Progenitor cell of endocrine pancreas (in vitro differentiated cells): ENCODE data around the gene ZG16B. TPM values are rescaled to one million over a fixed set of nuclear protein-coding genes. Genes with fewer than 3 reads are reported as not detected.

ENCODE experiments used
- DNase-seq: peaks from one replicate; pipeline ENCODE4 v3.0.0; 2021; ENCODE audit warnings: low spot score; ENCODE audit not compliant: unreplicated experiment
- H3K27ac Mint-ChIP-seq: 2 replicates; pipeline ENCODE4 v1.8.0; 2021; ENCODE audit warnings: mild to moderate bottlenecking, moderate library complexity, mixed read lengths
- H3K27me3 Mint-ChIP-seq: 2 replicates; pipeline ENCODE4 v1.8.0; 2021; ENCODE audit warnings: mixed read lengths
- H3K36me3 Mint-ChIP-seq: 2 replicates; pipeline ENCODE4 v1.8.0; 2022; ENCODE audit warnings: mixed read lengths; ENCODE audit not compliant: insufficient read depth
- H3K4me1 Mint-ChIP-seq: 2 replicates; pipeline ENCODE4 v1.8.0; 2021; ENCODE audit warnings: low read depth, mixed read lengths
- H3K4me3 Mint-ChIP-seq: 2 replicates; pipeline ENCODE4 v1.8.0; 2021; ENCODE audit warnings: low read depth, mild to moderate bottlenecking, moderate library complexity, mixed read lengths
- H3K9me3 Mint-ChIP-seq: 2 replicates; pipeline ENCODE4 v1.8.0; 2021; ENCODE audit warnings: low read depth, mixed read lengths
- CTCF ChIP-seq: fragments of 200-600 bp; sonication (generic); IDR thresholded peaks from one replicate; pipeline ENCODE4 v1.5.0; 2021; ENCODE audit warnings: antibody characterized with exemption, mild to moderate bottlenecking; ENCODE audit not compliant: unreplicated experiment
- total RNA-seq: library from RNA; stranded (reverse); gene quantifications from 2 replicates; pipeline ENCODE4 v1.2.1, GENCODE V29; 2021

ZG16B gene
- total RNA-seq, 1 donor from 2014 or later: not detected

DNA sequence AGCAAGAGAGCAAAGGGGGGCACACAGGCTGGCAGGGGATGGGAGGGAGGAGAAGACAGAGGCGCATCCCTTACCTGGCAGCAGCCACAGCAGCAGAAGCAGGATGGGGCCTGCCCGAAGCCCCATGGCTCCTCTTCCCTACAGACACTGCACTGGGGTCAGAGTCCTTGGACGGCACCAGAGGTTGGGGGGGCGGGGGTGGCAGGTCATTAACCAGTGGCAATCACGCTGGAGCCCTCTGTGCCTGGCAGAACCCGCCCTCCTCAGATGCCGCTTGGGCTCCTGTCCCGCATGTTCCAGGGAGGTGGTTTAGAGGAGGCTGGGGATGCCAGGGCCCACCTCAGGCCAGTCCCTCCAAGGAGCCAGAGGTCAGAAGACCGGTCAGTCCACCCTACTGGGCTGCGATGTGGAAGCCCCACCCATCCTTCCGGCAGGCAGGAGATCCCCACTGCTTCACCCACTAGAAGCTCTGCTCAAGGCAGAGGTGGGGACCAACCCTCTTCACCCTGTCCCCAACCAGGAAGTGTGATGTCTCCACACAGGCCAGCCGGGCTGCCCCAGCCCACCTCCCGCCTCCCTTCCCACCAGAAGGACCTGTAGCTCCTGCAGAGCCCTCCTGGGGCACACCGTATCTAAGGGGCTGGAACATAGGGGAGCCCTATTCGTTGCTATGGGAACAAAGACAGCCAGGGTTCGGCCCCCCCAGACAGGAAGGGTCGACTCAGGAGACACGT, 11.7 kb downstream of the ZG16B start:
- Mint-ChIP-seq H3K27ac (no peak overlapping the region), H3K4me3 (no peak overlapping the region), H3K9me3 (no peaks in the 10 kb centered on the region), H3K36me3 (no peaks in the 10 kb centered on the region), H3K27me3 (peaks cover 11% of the 10 kb centered on the region), H3K4me1 (peaks cover 5% of the 10 kb centered on the region)
- TF ChIP-seq CTCF: no peak
- no peak for DNase-seq

DNA sequence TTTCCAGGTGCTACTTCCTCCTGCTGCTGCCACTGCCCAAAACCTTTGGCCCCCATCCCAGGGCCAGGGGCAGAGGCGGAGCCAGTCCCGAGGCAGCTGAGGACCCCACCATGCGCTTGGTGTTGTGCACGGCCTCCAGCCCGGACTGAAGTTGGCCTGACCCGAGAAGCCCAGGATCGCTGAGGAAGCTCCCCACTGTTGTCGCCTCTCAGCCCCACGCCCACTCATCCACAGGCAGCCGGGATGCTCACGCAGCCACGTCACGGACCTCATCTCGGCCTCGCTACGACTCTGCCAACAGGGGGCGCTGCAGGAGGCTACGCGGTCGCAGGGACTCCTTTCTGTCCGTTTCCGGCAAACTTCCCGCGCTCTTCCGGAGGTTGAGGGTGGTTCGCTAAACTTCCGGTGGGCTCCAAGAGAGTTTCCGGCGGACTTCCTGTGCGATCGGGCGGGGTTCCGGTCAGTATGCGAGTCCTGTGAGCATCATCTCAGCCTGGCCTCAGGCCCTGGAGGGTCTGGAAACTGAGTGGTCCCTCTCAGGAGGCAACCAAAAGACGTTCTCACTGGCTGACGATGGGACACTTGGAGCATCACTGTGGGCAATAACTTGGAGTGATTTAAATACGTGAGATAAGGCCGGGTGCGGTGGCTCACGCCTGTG, 12.4 kb downstream of the ZG16B start:
- peaks cover 8% of the 10 kb centered on the region for H3K4me1 Mint-ChIP-seq
- H3K27ac Mint-ChIP-seq: no peak overlapping the region
- H3K36me3 Mint-ChIP-seq: no peaks in the 10 kb centered on the region
- H3K27me3 Mint-ChIP-seq: peaks cover 10% of the 10 kb centered on the region
- H3K4me3 Mint-ChIP-seq: no peak overlapping the region
- no peak for DNase-seq
- TF ChIP-seq CTCF: peak; percentile 43
- no peaks in the 10 kb centered on the region for H3K9me3 Mint-ChIP-seq

GRCh38 chr16:2843526-2843925, 13.4 kb downstream of the ZG16B start:
- DNase-seq: no peak
- no peak overlapping the region for H3K27ac Mint-ChIP-seq
- no peaks in the 10 kb centered on the region for H3K36me3 Mint-ChIP-seq
- H3K9me3 Mint-ChIP-seq: no peaks in the 10 kb centered on the region
- peaks cover 8% of the 10 kb centered on the region for H3K4me1 Mint-ChIP-seq
- peaks cover 3% of the 10 kb centered on the region for H3K27me3 Mint-ChIP-seq
- no peak overlapping the region for H3K4me3 Mint-ChIP-seq
- no peak for TF ChIP-seq CTCF

- Mint-ChIP-seq H3K36me3 (no peaks in the 10 kb centered on the region), H3K4me3 (no peak overlapping the region), H3K27ac (no peak overlapping the region), H3K4me1 (peaks cover 8% of the 10 kb centered on the region), H3K27me3 (peaks cover 8% of the 10 kb centered on the region), H3K9me3 (no peaks in the 10 kb centered on the region)
- no peak for DNase-seq
- TF ChIP-seq CTCF: no peak
These were observed 15.0 kb downstream of the ZG16B start for GRCh38 chr16:2845116-2845515.

DNA sequence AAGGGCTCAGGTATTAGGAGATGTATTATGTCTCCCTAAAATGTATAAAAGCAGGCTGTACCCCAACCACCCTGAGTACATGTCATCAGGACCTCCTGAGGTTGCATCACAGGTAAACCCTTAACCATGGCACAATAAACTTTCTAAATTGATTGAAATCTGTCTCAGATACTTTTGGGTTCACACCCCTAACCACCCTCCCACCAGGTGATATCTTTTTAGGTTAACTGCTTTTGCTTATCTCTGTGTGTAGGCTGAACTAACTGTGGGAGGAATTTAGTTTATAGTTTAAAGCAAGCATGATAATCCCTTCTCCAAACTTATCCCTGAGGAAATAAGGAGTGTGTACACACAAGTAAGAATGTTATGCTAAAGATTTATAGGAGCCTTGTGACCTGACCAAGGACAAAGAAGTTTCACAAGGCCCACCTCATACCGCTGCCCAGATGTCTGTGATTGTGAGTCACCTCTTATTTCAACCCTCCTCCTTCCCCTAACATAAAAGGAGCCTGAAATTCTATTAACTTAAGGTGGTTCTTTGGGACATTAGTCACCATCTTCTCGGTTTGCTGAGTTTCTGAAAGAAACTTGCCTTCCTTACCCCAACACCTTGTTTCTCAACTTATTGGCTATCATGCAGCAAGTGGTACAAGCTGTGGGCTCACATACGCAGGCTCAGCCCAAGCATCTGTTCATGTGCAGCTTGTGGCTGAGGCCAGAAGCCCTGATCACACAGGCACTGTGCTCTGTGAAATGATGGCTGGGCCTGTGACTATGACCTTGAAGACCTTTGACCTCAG, 16.6 kb downstream of the ZG16B start:
- no peak for DNase-seq
- no peak for TF ChIP-seq CTCF
- no peaks in the 10 kb centered on the region for H3K9me3 Mint-ChIP-seq
- H3K27ac Mint-ChIP-seq: peak overlapping the region; percentile 78
- H3K4me1 Mint-ChIP-seq: peaks cover 8% of the 10 kb centered on the region
- H3K27me3 Mint-ChIP-seq: peaks cover 8% of the 10 kb centered on the region
- no peaks in the 10 kb centered on the region for H3K36me3 Mint-ChIP-seq
- H3K4me3 Mint-ChIP-seq: no peak overlapping the region
